GM18520 (cell line): ENCODE measurements around the gene PLEKHD1.
"Not testable (repeated sequence)": the region's sequence is repeated elsewhere in the genome, so short reads cannot be mapped to it uniquely, and the experiment has no call there.

Experiments used
- ATAC-seq: cut with Tn5 transposase; IDR thresholded peaks from one replicate; pipeline ENCODE4 v1.9.1; 2021; ENCODE audit not compliant: unreplicated experiment

Gene PLEKHD1

DNA sequence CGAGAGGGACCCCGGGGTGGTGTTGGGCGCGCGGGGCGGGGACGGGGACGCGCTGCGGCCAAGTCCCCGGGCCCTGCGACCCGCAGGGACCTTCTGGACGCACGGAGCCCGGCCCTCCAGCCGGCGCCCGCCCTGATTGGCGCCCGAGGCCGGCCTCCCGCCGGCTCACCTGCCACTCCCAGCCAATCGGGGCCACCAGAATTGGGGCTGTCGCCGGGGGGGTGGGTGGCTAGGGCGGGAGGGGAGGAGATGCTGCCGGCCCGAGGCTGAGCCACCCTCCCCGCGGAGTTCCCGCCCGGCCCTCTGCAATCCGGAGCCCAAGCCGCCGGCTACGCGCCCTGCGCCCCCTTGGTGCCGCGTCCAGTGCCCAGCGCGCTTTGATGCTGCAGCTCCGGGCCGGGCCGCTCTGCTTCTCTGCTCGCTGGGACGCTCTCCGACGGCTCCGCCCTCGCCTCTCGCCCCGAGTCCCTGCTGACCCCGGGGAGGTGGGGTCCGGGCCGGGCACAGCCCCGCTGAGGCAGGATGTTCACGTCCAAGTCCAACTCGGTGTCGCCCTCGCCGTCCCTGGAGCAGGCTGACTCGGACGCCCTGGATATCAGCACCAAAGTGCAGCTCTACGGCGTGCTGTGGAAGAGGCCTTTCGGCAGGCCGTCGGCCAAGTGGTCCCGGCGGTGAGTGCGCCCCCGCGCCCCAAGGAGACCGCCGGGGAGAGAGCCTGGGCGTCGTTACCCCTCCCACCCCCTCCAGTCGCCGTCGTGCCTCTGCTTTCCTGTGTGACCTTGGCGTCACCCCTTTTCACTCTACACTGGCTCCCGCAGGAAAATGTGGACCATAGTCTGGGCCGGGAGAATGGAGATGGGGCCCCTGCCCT, at the start of gene PLEKHD1:
TSS of gene PLEKHD1 (plus strand) at position 285 of the 871 bp plus-strand sequence. CDS start at position 523, 238 bp downstream.
- ATAC-seq: no peak

DNA sequence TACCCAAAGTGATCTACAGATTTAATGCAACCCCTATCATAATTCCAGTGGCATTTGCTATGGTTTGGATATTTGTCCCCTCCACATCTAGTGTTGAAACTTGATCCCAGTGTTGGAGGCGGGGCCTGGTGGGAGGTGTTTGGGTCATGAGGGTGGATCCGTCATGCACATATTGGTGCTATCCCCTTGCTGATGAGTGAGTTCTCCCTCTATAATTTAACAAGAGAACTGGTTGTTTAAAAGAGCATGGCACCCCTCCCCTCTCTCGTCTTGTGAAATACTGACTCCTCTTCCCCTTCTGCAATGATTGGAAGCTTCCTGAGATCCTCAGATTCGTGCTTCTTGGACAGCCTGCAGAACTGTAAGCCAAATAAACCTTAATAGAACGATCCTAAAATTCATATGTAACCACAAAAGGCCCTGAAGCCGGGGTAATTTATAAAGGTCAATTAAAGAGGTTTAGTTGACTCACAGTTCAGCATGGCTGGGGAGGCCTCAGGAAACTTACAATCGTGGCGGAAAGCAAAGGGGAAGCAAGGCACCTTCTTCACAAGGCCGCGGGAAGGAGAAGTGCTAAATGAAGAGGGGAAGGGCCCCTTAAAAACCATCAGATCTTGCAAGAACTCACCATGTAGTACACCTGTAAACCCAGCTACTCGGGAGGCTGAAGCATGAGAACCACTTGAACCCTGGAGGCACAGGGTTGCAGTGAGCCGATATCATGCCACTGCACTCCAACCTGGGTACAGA, 44.8 kb upstream of the PLEKHD1 start:
- no peak for ATAC-seq

DNA sequence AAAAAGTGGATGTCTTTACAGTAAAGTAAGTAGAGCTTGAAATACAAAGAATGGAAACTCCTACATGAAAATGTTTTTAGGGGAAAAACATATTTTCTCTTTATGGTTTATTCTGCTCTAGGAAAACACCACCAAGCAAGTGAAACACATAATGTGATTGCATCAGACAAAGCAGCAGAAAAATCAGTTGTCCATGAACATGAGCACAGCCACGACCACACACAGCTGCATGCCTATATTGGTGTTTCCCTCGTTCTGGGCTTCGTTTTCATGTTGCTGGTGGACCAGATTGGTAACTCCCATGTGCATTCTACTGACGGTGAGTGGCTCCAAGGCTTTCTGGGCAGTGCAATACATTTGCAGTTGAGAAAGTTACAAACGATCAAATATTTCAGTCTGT, 42.6 kb upstream of the PLEKHD1 start:
- ATAC-seq: no peak

DNA sequence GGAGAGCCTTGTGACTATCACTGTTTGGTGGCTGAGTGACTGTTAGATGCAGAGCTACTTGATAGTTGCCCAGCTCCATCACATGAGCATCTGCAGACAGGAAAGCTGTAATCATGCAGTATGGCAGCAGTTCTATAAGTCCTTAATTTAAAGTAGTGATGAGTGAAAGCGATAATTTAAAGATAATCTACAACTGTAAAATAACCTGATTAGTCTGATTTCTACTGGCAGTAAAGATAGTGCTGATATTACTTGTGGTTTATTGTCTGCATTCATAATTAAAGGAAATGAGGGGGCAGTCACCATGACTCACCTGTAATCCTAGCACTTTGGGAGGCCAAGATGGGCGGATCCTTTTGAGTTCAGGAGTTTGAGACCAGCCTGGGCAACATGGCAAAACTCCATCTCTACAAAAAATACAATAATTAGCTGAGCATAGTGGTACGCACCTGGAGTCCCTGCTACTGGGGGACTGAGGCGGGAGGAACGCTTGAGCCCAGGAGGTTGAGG, 41.2 kb upstream of the PLEKHD1 start:
- no peak for ATAC-seq

DNA sequence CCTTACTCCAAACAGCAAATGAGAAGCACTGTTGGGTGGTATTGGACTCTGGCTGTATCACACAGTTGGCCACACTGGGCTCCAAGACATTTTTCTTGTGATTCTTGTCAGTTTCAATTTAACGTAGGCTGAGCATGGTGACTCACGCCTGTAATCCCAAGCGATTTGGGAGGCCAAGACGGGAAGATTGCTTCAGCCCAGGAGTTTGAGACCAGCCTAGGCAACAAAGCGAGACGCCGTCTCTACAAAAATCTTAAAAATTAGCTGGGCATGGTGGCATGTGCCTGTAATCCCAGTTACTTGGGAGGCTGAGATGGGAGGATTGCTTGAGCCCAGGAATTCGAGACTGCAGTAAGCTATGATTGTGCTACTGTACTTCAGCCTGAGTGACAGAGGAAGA, 35.3 kb upstream of the PLEKHD1 start:
- no peak for ATAC-seq

DNA sequence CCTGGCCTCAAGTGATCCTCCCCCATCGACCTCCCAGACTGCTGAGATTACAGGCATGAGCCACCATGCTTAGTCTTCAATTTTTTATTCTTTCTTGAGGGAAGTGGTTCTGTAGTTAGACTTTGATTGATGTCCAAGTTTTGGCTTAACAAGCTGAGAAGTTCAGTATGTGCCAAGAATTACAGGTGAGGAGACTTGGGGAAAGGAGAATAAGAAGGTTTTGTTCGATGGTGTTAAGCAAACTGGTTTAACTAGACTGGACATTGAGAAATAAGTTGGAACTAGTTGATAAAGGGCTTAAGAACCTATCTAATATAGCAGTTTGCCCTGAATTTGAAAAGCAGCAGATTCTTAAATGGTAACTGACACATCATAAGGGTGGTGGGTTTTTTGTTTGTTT, 32.6 kb upstream of the PLEKHD1 start:
- no peak for ATAC-seq

DNA sequence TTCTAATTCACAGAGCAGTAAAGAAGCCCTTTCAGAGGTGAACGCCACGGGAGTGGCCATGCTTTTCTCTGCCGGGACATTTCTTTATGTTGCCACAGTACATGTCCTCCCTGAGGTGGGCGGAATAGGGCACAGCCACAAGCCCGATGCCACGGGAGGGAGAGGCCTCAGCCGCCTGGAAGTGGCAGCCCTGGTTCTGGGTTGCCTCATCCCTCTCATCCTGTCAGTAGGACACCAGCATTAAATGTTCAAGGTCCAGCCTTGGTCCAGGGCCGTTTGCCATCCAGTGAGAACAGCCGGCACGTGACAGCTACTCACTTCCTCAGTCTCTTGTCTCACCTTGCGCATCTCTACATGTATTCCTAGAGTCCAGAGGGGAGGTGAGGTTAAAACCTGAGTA, 26.2 kb upstream of the PLEKHD1 start:
- no peak for ATAC-seq

DNA sequence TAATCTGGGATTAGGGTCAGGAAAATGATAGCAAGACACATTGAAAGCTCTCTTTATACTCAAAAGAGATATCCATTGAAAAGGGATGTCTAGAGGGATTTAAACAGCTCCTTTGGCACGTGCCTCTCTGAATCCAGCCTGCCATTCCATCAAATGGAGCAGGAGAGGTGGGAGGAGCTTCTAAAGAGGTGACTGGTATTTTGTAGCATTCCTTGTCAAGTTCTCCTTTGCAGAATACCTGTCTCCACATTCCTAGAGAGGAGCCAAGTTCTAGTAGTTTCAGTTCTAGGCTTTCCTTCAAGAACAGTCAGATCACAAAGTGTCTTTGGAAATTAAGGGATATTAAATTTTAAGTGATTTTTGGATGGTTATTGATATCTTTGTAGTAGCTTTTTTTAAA, 25.4 kb upstream of the PLEKHD1 start:
- ATAC-seq: no peak

DNA sequence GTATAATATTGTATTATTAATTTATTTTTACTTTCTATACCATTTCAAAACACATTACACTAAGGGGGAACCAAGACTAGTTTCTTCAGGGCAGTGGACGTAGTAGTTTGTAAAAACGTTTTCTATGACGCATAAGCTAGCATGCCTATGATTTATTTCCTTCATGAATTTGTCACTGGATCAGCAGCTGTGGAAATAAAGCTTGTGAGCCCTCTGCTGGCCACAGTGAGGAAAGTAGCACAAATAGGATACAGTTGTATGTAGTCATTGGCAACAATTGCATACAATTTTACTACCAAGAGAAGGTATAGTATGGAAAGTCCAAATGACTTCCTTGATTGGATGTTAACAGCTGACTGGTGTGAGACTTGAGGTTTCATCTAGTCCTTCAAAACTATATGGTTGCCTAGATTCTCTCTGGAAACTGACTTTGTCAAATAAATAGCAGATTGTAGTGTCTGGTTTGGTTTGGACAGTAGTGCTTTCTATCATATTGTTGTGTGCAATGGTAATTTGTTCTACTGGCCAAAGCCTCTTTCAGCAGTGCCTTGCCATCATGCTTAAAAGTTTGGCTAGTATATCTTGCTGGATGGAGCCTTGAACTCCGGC, 24.3 kb upstream of the PLEKHD1 start:
- no peak for ATAC-seq

DNA sequence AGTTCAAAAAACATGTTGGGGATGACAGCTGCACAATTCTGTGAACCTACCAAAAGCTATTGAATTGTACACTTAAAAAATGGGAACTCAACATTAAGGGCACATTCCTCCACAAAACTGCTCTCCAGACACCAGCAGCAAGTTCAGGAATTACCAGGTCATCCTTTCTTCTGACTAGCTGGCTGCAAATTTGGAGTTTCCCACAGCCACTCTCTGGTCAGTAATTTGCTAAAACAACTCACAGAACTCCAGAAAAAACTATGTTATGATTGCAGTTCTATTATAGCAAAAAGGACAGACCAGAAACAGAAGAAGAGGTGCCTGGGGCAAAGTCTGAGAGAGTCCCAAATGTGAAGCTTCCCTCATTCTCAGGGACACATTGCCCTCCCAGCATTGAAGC, 20.1 kb upstream of the PLEKHD1 start:
- no peak for ATAC-seq

DNA sequence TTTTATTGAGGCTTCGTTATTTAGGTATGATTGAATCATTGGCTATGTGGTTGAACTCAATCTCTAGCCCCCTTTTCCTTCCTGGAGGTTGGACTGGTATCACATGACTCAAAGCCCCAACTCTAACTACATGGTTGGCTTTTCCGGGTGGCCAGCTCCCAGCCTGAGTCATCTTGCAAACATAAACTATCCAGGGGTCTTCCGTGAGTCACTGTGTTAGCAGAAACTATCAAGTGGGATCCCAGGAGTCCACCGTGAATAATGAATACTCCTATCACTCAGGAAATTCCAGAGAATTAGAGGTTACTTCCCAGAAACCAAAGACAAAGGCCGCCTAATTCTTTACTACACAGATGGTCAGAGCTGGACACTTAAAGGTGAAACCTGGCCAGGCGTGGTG, 19.7 kb upstream of the PLEKHD1 start:
- ATAC-seq: no peak

DNA sequence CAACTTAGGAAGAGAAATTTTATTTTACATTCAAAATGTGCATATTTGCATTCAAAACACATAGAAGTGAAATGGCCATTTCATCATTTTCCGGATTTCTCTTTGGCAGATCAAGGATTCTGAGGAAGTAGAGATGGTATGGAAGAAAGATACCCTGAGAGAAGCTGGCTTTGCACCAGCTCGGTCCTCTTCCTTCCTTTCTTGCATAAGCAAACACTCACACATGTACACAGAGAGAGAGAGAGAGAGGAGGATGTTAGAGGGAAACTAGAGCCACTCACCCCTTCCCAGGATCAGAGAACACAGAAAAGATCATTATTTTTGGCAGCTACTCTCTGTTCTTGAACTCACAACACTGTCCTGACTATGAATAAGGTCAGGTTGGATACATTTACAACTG, 15.6 kb upstream of the PLEKHD1 start:
- ATAC-seq: no peak

DNA sequence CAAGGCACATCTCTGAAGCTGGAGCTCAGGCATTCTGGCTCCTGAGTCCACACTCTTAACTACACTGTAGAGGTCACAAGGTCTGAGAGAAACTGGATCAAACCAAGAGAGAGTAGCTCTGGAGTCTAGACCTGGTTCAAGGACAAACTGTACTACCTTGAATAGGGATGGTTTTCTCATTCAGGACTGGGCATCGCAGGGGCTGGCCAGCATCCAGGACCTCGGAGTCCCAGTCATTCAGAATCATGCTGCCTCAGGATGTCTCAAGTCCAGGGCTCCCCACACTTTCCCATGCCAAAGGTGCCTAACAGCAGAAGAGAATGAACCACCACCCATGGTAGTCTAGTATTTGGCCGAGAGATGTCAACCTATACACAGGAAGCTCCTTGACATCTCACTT, 13.1 kb upstream of the PLEKHD1 start:
- no peak for ATAC-seq

DNA sequence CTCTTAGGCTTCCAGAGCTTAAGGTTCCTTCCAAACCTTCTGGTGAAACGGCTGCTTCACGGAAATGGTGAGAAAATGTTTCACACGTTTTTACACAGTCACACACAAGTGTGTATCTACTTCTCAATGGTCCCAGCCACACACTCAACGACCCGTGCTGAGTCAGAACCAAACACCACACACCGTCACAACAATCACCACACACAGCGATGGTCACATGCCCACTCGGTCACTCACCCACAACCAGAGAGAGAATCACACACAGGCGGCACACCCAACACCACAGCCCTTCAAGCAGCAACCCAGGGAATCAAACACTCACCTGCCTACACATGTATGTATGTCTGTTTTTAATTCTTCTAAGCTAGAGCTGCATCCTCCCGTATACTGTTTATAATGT, 12.6 kb upstream of the PLEKHD1 start:
- ATAC-seq: no peak

DNA sequence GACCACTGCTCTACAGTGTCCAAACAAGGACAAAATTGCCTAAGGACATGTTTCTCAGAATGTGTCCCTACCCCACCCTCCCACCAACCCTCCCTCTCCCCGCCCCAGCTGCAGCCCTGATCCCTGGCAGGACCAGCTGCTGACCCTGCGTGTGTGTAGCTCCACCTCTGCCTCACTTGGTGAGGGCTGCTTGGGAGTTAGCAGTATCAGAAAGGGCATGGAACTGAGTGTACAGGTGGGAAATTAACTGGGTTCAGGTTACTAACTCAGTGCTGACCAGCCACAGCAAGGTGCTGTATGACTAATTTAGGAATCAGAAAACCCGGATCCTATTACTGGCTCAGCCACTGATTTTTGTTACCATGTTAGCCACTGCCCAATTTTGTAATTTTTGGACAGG, 11.3 kb upstream of the PLEKHD1 start:
- ATAC-seq: no peak

DNA sequence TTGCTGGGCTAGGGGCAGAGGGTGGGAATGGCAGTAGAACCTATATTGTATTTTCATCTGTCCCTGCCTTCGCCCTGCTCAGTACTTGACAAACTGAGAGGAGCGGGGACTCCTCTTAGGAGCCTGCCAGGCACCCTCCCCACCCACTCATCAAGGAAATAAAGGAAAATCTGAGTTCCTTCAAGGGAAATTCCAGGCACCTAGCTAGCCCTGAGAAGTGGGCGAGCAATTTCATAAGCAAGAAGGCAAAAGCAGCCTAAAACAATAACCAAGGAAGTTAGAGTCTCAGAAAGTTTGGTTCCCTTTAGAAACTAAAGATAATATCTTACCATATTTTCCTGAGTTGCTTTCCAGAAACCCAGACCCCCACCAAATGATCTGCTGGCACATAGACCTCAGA, 10.6 kb upstream of the PLEKHD1 start:
- ATAC-seq: no peak

DNA sequence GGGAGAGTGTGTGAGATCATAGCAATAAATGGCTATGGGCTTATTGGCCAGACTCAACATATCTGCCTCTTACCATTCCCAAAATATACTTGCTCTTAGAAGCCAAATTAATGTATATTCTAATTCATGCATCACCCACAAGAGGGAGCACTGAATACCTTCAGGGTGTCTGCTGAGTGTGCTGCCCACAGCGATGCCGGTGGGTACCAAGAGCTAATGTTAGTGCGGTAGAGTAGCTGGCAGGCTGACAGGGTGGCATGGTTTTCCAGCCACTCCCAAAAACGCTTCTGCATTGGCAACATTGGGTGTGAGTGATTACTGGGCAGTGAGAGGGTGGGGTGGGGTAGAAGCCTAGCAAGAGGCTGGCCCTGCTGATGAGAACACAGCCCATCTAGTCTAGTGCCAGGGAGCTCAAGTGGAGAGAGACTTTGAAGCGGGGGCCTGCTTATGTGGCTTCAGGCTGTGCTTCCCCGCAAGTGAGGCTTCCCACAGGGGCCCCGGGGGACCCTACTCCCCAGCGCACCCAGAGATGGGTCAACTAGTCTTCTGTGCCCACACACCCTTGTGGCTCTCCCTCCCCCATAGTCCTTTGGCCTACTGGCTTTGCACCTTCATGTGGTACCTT, 9.2 kb upstream of the PLEKHD1 start:
- ATAC-seq: no peak

DNA sequence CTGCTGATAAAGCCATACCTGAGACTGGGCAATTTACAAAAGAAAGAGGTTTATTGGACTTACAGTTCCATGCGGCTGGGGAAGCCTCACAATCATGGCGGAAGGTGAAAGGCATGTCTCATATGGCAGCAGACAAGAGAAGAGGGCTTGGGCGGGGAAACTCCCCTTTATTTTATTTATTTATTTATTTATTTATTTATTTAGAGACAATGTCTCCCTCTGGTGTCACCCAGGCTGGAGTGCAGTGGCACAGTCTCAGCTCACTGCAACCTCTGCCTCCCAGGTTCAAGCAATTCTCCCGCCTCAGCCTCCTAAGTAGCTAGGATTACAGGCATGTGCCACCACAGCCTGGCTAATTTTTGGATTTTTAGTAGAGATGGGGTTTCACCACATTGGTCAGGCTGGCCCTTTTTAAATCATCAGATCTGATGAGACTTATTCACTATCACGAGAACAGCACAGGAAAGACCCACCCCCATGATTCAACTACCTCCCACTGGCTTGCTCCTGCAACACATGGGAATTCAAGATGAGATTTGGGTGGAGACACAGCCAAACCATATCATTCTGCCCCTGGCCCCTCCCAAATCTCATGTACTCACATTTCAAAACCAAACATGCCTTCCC, 7.6 kb upstream of the PLEKHD1 start:
- not testable (repeated sequence) for ATAC-seq

DNA sequence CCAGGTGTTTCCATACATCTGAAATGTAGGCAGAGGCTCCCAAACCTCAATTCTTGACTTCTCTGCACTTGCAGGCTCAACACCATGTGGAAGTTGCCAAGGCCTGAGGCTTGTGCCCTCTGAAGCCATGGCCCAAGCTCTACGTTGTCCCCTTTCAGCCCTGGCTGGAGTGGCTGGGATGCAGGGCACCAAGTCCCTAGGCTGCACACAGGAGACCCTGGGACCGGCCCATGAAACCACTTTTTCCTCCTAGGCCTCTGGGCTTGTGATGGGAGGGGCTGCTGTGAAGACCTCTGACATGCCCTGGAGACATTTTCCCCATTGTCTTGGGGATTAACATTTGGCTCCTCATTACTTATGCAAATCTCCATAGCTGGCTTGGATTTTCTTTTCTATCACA, 6.5 kb upstream of the PLEKHD1 start:
- ATAC-seq: not testable (repeated sequence)

DNA sequence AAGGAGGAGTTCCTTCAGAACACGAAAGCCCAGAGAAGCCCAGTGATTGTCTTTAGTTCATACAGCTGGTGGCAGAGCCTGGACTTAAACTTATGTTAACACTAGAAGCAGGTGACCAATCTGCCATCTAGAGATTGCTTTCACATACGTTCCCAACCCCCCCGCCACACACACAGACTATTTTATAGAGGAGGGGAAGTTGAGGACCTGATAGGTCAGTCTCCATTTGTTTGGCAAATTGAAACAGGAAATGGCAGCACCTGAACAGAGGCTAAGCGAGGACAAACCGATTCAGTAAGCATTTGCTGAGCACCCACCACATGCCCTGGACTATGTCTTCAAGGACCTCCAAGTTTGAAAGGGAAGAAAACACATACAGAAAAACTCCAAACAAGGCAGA, 4.8 kb upstream of the PLEKHD1 start:
- ATAC-seq: no peak

DNA sequence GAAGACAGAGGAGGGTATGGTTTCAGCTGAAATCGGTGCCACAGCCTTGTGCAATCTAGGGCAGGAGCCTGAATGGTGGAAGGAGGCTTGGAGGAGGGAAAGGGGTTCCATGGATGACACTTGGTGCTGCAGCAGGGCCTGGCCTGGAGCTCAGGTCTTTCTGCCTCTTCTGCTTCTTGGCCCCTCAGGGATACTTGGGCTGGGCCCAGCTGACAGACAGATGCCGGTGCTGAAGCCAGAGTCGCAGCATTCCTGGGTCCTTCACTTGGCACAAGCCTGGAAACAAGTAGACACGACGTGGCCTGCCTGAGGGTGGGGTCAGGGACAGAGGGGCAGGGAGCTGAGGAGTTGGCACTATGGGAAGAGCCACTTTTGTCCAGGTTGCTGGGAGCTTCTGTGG, 4.4 kb upstream of the PLEKHD1 start:
- ATAC-seq: no peak
